Glutamatergic neuron (in vitro differentiated cells): ENCODE data around the gene MADCAM1. TPM values are rescaled to one million over a fixed set of nuclear protein-coding genes. Genes with fewer than 3 reads are reported as not detected.

Experiments used
- DNase-seq: peaks from one replicate; pipeline ENCODE4 v3.0.0; 2022
- H3K27ac Mint-ChIP-seq: one replicate; pipeline ENCODE4 v1.8.0; 2020; ENCODE audit warnings: mild to moderate bottlenecking, mixed read lengths, inconsistent platforms; ENCODE audit not compliant: unreplicated experiment
- H3K27me3 Mint-ChIP-seq: one replicate; pipeline ENCODE4 v1.8.0; 2020; ENCODE audit warnings: mild to moderate bottlenecking, moderate library complexity, mixed read lengths, inconsistent platforms; ENCODE audit not compliant: unreplicated experiment
- H3K36me3 Mint-ChIP-seq: one replicate; pipeline ENCODE4 v1.8.0; 2020; ENCODE audit warnings: mild to moderate bottlenecking, mixed read lengths, inconsistent platforms; ENCODE audit not compliant: unreplicated experiment
- H3K4me1 Mint-ChIP-seq: one replicate; pipeline ENCODE4 v1.8.0; 2020; ENCODE audit warnings: mild to moderate bottlenecking, low read depth, mixed read lengths, inconsistent platforms; ENCODE audit not compliant: unreplicated experiment
- H3K4me3 Mint-ChIP-seq: one replicate; pipeline ENCODE4 v1.8.0; 2020; ENCODE audit warnings: mild to moderate bottlenecking, mixed read lengths, inconsistent platforms; ENCODE audit not compliant: unreplicated experiment
- H3K9me3 Mint-ChIP-seq: one replicate; pipeline ENCODE4 v1.8.0; 2020; ENCODE audit warnings: mild to moderate bottlenecking, moderate library complexity, mixed read lengths, inconsistent platforms; ENCODE audit not compliant: unreplicated experiment
- CTCF ChIP-seq: fragments of 200-600 bp; sonication (generic); IDR thresholded peaks from one replicate; pipeline ENCODE4 v1.5.0; 2021; ENCODE audit not compliant: partially characterized antibody, unreplicated experiment
- total RNA-seq: library from RNA; stranded (reverse); fragmentation: NEBNext Ultra II Directional; extraction: Animal tissue kit (Norgen Biotek cat#: 25700); gene quantifications from one replicate; pipeline ENCODE4 v1.2.1, GENCODE V29; 2021; ENCODE audit not compliant: unreplicated experiment

Gene MADCAM1
- total RNA-seq, 1 donor from 2014 or later, result 1.7 TPM

- Mint-ChIP-seq H3K36me3 (peaks cover 28% of the 10 kb centered on the region), H3K9me3 (peaks cover 15% of the 10 kb centered on the region), H3K4me1 (peaks cover 3% of the 10 kb centered on the region), H3K4me3 (peak overlapping the region; percentile 78), H3K27ac (peak overlapping the region; percentile 82), H3K27me3 (peaks cover 18% of the 10 kb centered on the region)
- no peak for TF ChIP-seq CTCF
- no peak for DNase-seq
These were observed 38.6 kb upstream of the MADCAM1 start for GRCh38 chr19:457636-458035.

- Mint-ChIP-seq H3K4me1 (peaks cover 3% of the 10 kb centered on the region), H3K27me3 (peaks cover 20% of the 10 kb centered on the region)
- TF ChIP-seq CTCF, result no peak
These were observed 37.9 kb upstream of the MADCAM1 start for GRCh38 chr19:458091-459042.

GRCh38 chr19:459724-460511 lies 36.4 kb upstream of the MADCAM1 start:
- H3K9me3 Mint-ChIP-seq, result peaks cover 14% of the 10 kb centered on the region
- H3K4me1 Mint-ChIP-seq, result peaks cover 3% of the 10 kb centered on the region
- peaks cover 18% of the 10 kb centered on the region for H3K27me3 Mint-ChIP-seq
- DNase-seq, result peak; percentile 92
- H3K27ac Mint-ChIP-seq, result peak overlapping the region; percentile 99
- peaks cover 16% of the 10 kb centered on the region for H3K36me3 Mint-ChIP-seq
- peak overlapping the region; percentile 91 for H3K4me3 Mint-ChIP-seq
- TF ChIP-seq CTCF, result no peak

More at GRCh38 chr19:458091-459042, 37.9 kb upstream of the MADCAM1 start:
- H3K27ac Mint-ChIP-seq, result no peak overlapping the region
- peak overlapping the region; percentile 76 for H3K4me3 Mint-ChIP-seq
- no peak for DNase-seq
- H3K9me3 Mint-ChIP-seq, result peaks cover 17% of the 10 kb centered on the region
- H3K36me3 Mint-ChIP-seq, result peaks cover 27% of the 10 kb centered on the region

- Mint-ChIP-seq H3K4me1 (peaks cover 3% of the 10 kb centered on the region), H3K27ac (peak within 1 kb of the TSS; percentile 99)
These were observed 35.2 kb upstream of the MADCAM1 start, which contains the start of gene SHC2 for GRCh38 chr19:460877-461720. Gene SHC2, minus strand, starts transcription at chr19:461033. Its CDS starts 37 bp downstream, at chr19:460996.

More at GRCh38 chr19:460877-461720, 35.2 kb upstream of the MADCAM1 start, which contains the start of gene SHC2:
- TF ChIP-seq CTCF, result no peak
- peak; percentile 86 for DNase-seq
- Mint-ChIP-seq H3K4me3 (peak within 1 kb of the TSS; percentile 91), H3K9me3 (peaks cover 16% of the 10 kb centered on the region), H3K36me3 (peaks cover 10% of the 10 kb centered on the region), H3K27me3 (peaks cover 18% of the 10 kb centered on the region)
